ENCODE results near the gene BMPR1A.

The BMPR1A gene

DNA sequence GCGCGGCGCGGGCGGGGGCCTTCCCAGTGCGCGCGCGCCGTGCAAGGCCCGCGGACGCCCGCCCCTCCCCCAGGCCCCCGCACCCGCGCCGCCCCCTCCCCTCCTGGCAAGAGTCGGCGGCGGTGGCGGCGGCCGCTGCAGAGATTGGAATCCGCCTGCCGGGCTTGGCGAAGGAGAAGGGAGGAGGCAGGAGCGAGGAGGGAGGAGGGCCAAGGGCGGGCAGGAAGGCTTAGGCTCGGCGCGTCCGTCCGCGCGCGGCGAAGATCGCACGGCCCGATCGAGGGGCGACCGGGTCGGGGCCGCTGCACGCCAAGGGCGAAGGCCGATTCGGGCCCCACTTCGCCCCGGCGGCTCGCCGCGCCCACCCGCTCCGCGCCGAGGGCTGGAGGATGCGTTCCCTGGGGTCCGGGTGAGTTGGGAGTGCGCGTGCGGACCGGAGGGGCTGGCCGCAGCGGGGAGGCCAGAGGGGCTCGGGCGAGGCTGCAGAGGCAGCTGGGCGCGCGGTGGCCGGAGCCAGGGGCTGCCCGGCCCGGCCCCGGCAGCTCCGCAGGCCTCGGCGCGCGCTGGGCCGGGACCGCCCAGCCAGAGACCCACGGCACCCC is at the start of gene BMPR1A:
Gene BMPR1A (plus strand): TSS at position 109 of the 602 bp plus-strand sequence. CDS start 119,400 bp downstream, outside the sequence.
- no peak for DNase-seq
- no peak for TF ChIP-seq POLR2A (IDR thresholded peaks at IDR 0.05; ENCODE audit: low read length)
- TF ChIP-seq GATA1 (IDR thresholded peaks at IDR 0.05; ENCODE audit: low read depth, low read length): no peak

- DNase-seq: no peak
- TF ChIP-seq POLR2A (IDR thresholded peaks at IDR 0.05; ENCODE audit: low read length) (no peak), GATA1 (IDR thresholded peaks at IDR 0.05; ENCODE audit: low read depth, low read length) (no peak)
Observed at GRCh38 chr10:86706977-86707376, 49.4 kb upstream of the BMPR1A start.

- no peak for TF ChIP-seq POLR2A (IDR thresholded peaks at IDR 0.05; ENCODE audit: low read length)
- TF ChIP-seq GATA1 (IDR thresholded peaks at IDR 0.05; ENCODE audit: low read depth, low read length): no peak
- DNase-seq: no peak
Observed at GRCh38 chr10:86707505-86707904, 48.9 kb upstream of the BMPR1A start.

- TF ChIP-seq POLR2A (IDR thresholded peaks at IDR 0.05; ENCODE audit: low read length): no peak
- no peak for TF ChIP-seq GATA1 (IDR thresholded peaks at IDR 0.05; ENCODE audit: low read depth, low read length)
- no peak for DNase-seq
Observed at GRCh38 chr10:86708068-86708782, 48.2 kb upstream of the BMPR1A start.

- no peak for DNase-seq
- TF ChIP-seq POLR2A (IDR thresholded peaks at IDR 0.05; ENCODE audit: low read length) (no peak), GATA1 (IDR thresholded peaks at IDR 0.05; ENCODE audit: low read depth, low read length) (no peak)
Observed at GRCh38 chr10:86708783-86709380, 47.5 kb upstream of the BMPR1A start.

DNA sequence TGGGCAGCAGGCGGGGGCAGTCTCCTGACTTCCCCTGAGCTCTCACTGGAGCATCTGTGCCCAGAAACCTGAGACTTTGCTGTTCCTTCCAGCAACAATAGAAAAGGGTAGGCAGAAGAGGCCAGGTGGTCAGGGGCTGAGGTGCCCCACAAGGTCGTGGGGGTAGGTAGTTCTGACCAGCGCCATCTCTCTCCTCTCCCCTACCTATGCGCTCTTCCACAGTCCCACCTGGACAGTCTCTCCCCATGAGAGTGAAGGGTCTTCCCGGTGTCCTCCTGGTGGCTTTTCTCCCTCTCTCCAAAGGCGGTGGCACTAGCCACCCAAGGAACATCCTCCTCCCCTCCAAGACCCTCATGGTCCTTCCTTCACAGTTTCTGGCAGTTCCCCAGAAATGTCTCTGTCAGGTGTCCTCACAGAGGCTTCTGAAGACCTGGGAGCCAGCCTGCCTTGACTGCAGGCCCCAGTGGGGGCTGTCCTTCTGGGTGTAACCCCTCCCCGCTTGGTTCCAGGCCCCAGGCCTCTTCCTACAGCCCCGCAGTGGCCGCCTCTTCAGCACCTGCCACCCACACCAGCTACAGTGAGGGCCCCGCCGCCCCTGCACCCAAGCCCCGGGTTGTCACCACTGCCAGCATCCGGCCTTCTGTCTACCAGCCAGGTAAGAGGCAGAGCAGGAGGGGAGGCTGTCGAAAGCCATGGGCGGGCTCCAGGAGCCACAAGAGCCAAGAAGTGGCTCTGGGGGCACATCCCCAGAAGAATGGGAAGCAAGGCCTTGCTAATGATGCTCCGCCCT is 46.8 kb upstream of the BMPR1A start:
- TF ChIP-seq POLR2A (IDR thresholded peaks at IDR 0.05; ENCODE audit: low read length) (no peak), GATA1 (IDR thresholded peaks at IDR 0.05; ENCODE audit: low read depth, low read length) (no peak)
- no peak for DNase-seq

- peak; percentile 86 to 91 for DNase-seq
- peak; percentile 69 for TF ChIP-seq POLR2A (IDR thresholded peaks at IDR 0.05; ENCODE audit: low read length)
- no peak for TF ChIP-seq GATA1 (IDR thresholded peaks at IDR 0.05; ENCODE audit: low read depth, low read length)
Observed at GRCh38 chr10:86710987-86711512, 45.4 kb upstream of the BMPR1A start.

DNA sequence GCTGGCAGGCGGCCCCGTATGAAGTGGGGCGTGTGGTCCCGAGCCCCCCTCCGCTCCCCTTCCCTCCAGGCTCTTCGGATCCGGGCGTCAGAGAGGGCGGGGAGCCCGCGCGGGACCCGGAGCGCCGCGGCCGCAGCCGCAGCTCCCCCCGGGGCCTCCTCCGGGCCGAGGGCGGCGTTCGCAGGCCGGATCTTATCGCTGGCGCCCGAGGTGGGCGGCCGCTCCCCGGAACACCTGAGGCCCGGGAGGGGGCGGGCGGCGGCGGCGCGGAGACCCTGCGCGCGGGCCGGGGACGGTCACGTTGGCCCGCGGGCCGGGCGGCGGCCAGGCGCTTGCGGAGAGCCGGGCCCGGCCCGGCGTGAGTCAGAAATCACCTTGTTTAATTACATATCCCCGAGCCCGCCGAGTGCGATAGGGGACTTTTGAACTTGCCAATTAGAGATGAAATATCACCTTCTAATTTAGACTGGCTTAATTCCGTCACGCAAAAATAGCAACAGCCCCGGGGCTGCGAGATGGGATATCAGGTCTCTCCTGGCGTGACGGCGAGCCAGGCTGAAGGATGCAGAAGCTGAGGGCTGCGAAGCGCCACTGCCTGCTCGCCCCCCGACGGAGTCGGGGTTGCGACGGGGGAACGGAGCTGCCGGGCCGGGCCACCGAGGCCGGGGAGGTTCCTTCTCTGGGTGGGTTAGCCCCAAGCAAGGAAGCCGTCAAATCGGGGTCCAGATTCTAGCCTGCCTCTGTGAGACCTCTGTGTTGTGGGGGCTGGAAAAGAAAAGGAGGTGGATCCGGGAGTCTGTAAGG is 44.7 kb upstream of the BMPR1A start:
- DNase-seq: peak; percentile 69 to 79
- TF ChIP-seq GATA1 (IDR thresholded peaks at IDR 0.05; ENCODE audit: low read depth, low read length) (no peak), POLR2A (IDR thresholded peaks at IDR 0.05; ENCODE audit: low read length) (peak; percentile 44)

- DNase-seq: no peak
- TF ChIP-seq POLR2A (IDR thresholded peaks at IDR 0.05; ENCODE audit: low read length) (no peak), GATA1 (IDR thresholded peaks at IDR 0.05; ENCODE audit: low read depth, low read length) (no peak)
Observed at GRCh38 chr10:86712317-86712707, 44.1 kb upstream of the BMPR1A start.

GRCh38 chr10:86715156-86715795 is 41.1 kb upstream of the BMPR1A start:
- TF ChIP-seq POLR2A (IDR thresholded peaks at IDR 0.05; ENCODE audit: low read length) (no peak), GATA1 (IDR thresholded peaks at IDR 0.05; ENCODE audit: low read depth, low read length) (no peak)
- DNase-seq: no peak

DNA sequence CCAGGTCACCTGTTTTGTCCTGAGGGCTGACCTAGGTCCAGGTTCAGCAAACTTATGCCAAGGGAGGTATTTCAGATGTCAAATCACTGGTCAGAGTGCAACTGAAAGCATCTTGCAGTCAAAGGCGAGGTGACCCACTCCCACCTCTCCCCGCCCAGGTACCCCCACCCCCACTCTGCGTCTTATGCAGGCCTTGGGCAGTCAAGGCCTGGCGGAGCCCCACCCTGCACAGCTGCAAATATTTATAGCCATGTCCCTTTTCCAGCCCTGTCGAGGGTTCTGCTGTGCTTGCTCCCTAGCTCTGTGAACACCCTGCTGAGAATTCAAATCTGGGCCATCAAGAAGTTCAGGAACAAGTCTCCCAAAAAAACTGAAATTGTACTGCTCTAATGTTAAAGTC is 40.6 kb upstream of the BMPR1A start:
- no peak for DNase-seq
- TF ChIP-seq GATA1 (IDR thresholded peaks at IDR 0.05; ENCODE audit: low read depth, low read length) (no peak), POLR2A (IDR thresholded peaks at IDR 0.05; ENCODE audit: low read length) (no peak)

- no peak for DNase-seq
- no peak for TF ChIP-seq GATA1 (IDR thresholded peaks at IDR 0.05; ENCODE audit: low read depth, low read length)
- TF ChIP-seq POLR2A (IDR thresholded peaks at IDR 0.05; ENCODE audit: low read length): no peak
Observed at GRCh38 chr10:86716466-86716865, 40.0 kb upstream of the BMPR1A start.
